HCT116 (cell line): ENCODE data around the gene ADAR. TPM values are rescaled to one million over a fixed set of nuclear protein-coding genes. Genes with fewer than 3 reads are reported as not detected.

Source experiments
- ATAC-seq: fragments of 200-7000 bp; cut with Tn5 transposase; 2 replicates; pipeline ENCODE4 v1.9.1; 2020; ENCODE audit warnings: mild to moderate bottlenecking, moderate library complexity
- BruUV-seq: library from RNA; stranded (reverse); fragments of 400-500 nt; replicated peaks from 2 replicates; lab custom pipeline; 2021; lab: Mats Ljungman, UMichigan
- CTCF ChIA-PET: fragments of 300-600 bp; sonication (Branson Sonifier 250); formaldehyde crosslinking; loops from one replicate; lab custom pipeline; 2021; ENCODE audit warnings: antibody characterized with exemption; lab: Charles Lee
- POLR2A ChIA-PET: fragments of 300-600, 350-600 bp; sonication (Branson Sonifier 250); formaldehyde crosslinking; loops from one replicate; lab custom pipeline; 2021; ENCODE audit warnings: antibody characterized with exemption; lab: Charles Lee
- RAD21 ChIA-PET, 2 experiments: fragments of 300-600 bp; sonication (Branson Sonifier 250); formaldehyde crosslinking; loops; one replicate each; lab custom pipeline; 2023; ENCODE audit warnings: low total read pairs in 2 of 2; ENCODE audit not compliant: uncharacterized antibody in 2 of 2, unreplicated experiment in 2 of 2, low non-redundant PET in 1 of 2; lab: Charles Lee
- DNase-seq: peaks from one replicate; pipeline ENCODE4 v3.0.0-alpha.2; 2010; ENCODE audit warnings: low read depth, low spot score
- H2AFZ ChIP-seq: fragments of 200-600 bp; shearing (Covaris generic), sonication (generic); 2 replicates; pipeline ENCODE4 v1.6.1; 2017; ENCODE audit warnings: low read depth, mixed run types, mixed read lengths, antibody characterized with exemption, low read length; ENCODE audit not compliant: poor library complexity, severe bottlenecking
- H3K27ac ChIP-seq: 2 replicates; pipeline ENCODE4 v1.5.1; 2012; ENCODE audit warnings: low read depth, low read length
- H3K27me3 ChIP-seq: fragments of 200-600 bp; sonication (generic); 2 replicates; pipeline ENCODE4 v1.6.1; 2016; ENCODE audit warnings: mixed run types, low read length, mixed read lengths; ENCODE audit not compliant: insufficient read depth
- H3K36me3 ChIP-seq, 2 experiments: fragments of 200-500 bp in 1 of 2; fragments of 200-600 bp in 1 of 2; sonication (Bioruptor generic) in 1 of 2; sonication (generic) in 1 of 2; 2 replicates each; pipeline versions ENCODE4 v1.5.1 to v1.6.1; 2014 to 2016; ENCODE audit warnings: low read length in 2 of 2, inconsistent platforms in 1 of 2, mixed read lengths in 1 of 2, mixed run types in 1 of 2; ENCODE audit not compliant: insufficient read depth in 2 of 2, control insufficient read depth in 1 of 2
- H3K4me1 ChIP-seq, 2 experiments: fragments of 200-600 bp in 1 of 2; sonication (generic) in 1 of 2; 2 replicates each; pipeline versions ENCODE4 v1.5.1 to v1.6.1; 2012 to 2017; ENCODE audit warnings: low read length in 2 of 2, inconsistent platforms in 1 of 2, mild to moderate bottlenecking in 1 of 2, mixed read lengths in 1 of 2, mixed run types in 1 of 2, moderate library complexity in 1 of 2; ENCODE audit not compliant: insufficient read depth in 2 of 2, control insufficient read depth in 1 of 2
- H3K4me2 ChIP-seq: fragments of 200-600 bp; sonication (generic); 2 replicates; pipeline ENCODE4 v1.6.1; 2017; ENCODE audit warnings: mixed run types, low read length, mixed read lengths
- H3K4me3 ChIP-seq, 2 experiments: fragments of 200-600 bp in 1 of 2; sonication (generic) in 1 of 2; replicated peaks in 1 of 2; 2 replicates each; pipeline ENCODE4 v1.5.1; 2011 to 2016; ENCODE audit warnings: low read length in 2 of 2, control low read depth in 1 of 2, low read depth in 1 of 2, mild to moderate bottlenecking in 1 of 2, mixed read lengths in 1 of 2, mixed run types in 1 of 2
- H3K79me2 ChIP-seq: fragments of 200-600 bp; sonication (generic); 2 replicates; pipeline ENCODE4 v1.6.1; 2017; ENCODE audit warnings: mild to moderate bottlenecking, mixed run types, low read length, moderate library complexity, mixed read lengths; ENCODE audit not compliant: insufficient read depth
- H3K9ac ChIP-seq: fragments of 200-600 bp; sonication (generic); 2 replicates; pipeline ENCODE4 v1.6.1; 2016; ENCODE audit warnings: low read length, mixed read lengths
- H3K9me2 ChIP-seq: fragments of 200-600 bp; sonication (generic), shearing (Covaris generic); 2 replicates; pipeline ENCODE4 v1.6.1; 2017; ENCODE audit warnings: mixed run types, mild to moderate bottlenecking, moderate library complexity; ENCODE audit not compliant: insufficient read depth
- H3K9me3 ChIP-seq, 2 experiments: fragments of 200-500 bp in 1 of 2; fragments of 200-600 bp in 1 of 2; sonication (Bioruptor generic) in 1 of 2; sonication (generic) in 1 of 2; 2 replicates each; pipeline ENCODE4 v1.6.1; 2014 to 2017; ENCODE audit warnings: low read length in 2 of 2, mixed read lengths in 2 of 2, inconsistent platforms in 1 of 2, low read depth in 1 of 2, mild to moderate bottlenecking in 1 of 2, mixed run types in 1 of 2, moderate library complexity in 1 of 2; ENCODE audit not compliant: control insufficient read depth in 1 of 2, insufficient read depth in 1 of 2
- H4K20me1 ChIP-seq: fragments of 200-600 bp; sonication (generic), shearing (Covaris generic); 2 replicates; pipeline ENCODE4 v1.6.1; 2017; ENCODE audit warnings: mixed run types, mild to moderate bottlenecking, moderate library complexity; ENCODE audit not compliant: insufficient read depth
- CBX3 ChIP-seq: IDR thresholded peaks from 2 replicates; pipeline ENCODE4 v1.6.1; 2012; ENCODE audit warnings: low read depth
- CEBPB ChIP-seq: IDR thresholded peaks from 2 replicates; pipeline ENCODE4 v1.6.1; 2012; ENCODE audit warnings: low read depth
- ELF1 ChIP-seq: IDR thresholded peaks from 2 replicates; pipeline ENCODE4 v1.6.1; 2012; ENCODE audit warnings: low read depth, borderline replicate concordance
- EZH2 ChIP-seq: fragments of 200-600 bp; sonication (generic); IDR thresholded peaks from 2 replicates; pipeline ENCODE4 v1.6.1; 2017; ENCODE audit warnings: antibody characterized with exemption, mixed run types
- EZH2phosphoT487 ChIP-seq: fragments of 200-600 bp; IDR thresholded peaks from 2 replicates; pipeline ENCODE4 v1.6.1; 2018; ENCODE audit warnings: antibody characterized with exemption, borderline replicate concordance
- POLR2A ChIP-seq: IDR thresholded peaks from 2 replicates; pipeline ENCODE4 v1.7.0; 2011; ENCODE audit warnings: borderline replicate concordance; ENCODE audit not compliant: insufficient read depth, insufficient read length; ENCODE audit errors: extremely low read depth
- POLR2AphosphoS5 ChIP-seq: IDR thresholded peaks from 2 replicates; pipeline ENCODE4 v1.6.1; 2011; ENCODE audit warnings: mild to moderate bottlenecking, low read depth, low read length, moderate library complexity
- RAD21 ChIP-seq: IDR thresholded peaks from 2 replicates; pipeline ENCODE4 v1.6.1; 2012; ENCODE audit warnings: low read depth, mild to moderate bottlenecking
- REST ChIP-seq: IDR thresholded peaks from 2 replicates; pipeline ENCODE4 v1.6.1; 2012; ENCODE audit warnings: low read depth
- SRF ChIP-seq: IDR thresholded peaks from 2 replicates; pipeline ENCODE4 v1.6.1; 2012; ENCODE audit warnings: low read depth
- TCF7L2 ChIP-seq: IDR thresholded peaks from 2 replicates; pipeline ENCODE4 v1.7.0; 2011; ENCODE audit warnings: borderline replicate concordance, inconsistent platforms; ENCODE audit not compliant: insufficient read depth, insufficient read length; ENCODE audit errors: extremely low read depth
- YY1 ChIP-seq: IDR thresholded peaks from 2 replicates; pipeline ENCODE4 v1.6.1; 2011; ENCODE audit warnings: low read length, low read depth, moderate library complexity, mild to moderate bottlenecking; ENCODE audit not compliant: insufficient replicate concordance; ENCODE audit errors: extremely low read depth
- ZFX ChIP-seq: fragments of 450-650 bp; IDR thresholded peaks from 2 replicates; pipeline ENCODE4 v1.6.1; 2017
- ZNF274 ChIP-seq: fragments of 200-500 bp; sonication (Bioruptor generic); IDR thresholded peaks from 2 replicates; pipeline ENCODE4 v1.6.1; 2014; ENCODE audit warnings: mild to moderate bottlenecking, low read depth, low read length, inconsistent platforms
- intact Hi-C: fragments of 100-400 bp; cut with micrococcal nuclease; formaldehyde crosslinking; loops from 2 replicates; pipeline ENCODE4 v1.10.0; 2022
- total RNA-seq: library from RNA; stranded (reverse); gene quantifications from one replicate; pipeline ENCODE4 v1.2.1, GENCODE V29; 2021; ENCODE audit not compliant: unreplicated experiment

Gene ADAR
- total RNA-seq, 1 experiment from 2014 or later, result 169 TPM

GRCh38 chr1:154548028-154548427 lies 60.0 kb downstream of the ADAR start:
- peaks cover 35 to 41% of the 10 kb centered on the region in 2 experiments; a peak in 3 of 4 replicates for H3K36me3 ChIP-seq
- RAD21 ChIA-PET, result no interaction called here

More at GRCh38 chr1:154548028-154548427, 60.0 kb downstream of the ADAR start:
- H3K79me2 ChIP-seq, result no peaks in the 10 kb centered on the region
- intact Hi-C loops, result loop anchor here (10.0 kb wide), 3 partner anchors 193 to 363 kb away; partner anchors contain the start of genes AQP10 and ATP8B2
- H3K9me2 ChIP-seq, result no peaks in the 10 kb centered on the region
- H3K4me3 ChIP-seq, result no peak overlapping the region
- H3K27me3 ChIP-seq, result no peaks in the 10 kb centered on the region
- no peak overlapping the region for H3K27ac ChIP-seq
- no peak overlapping the region for H3K9ac ChIP-seq
- no peaks in the 10 kb centered on the region for H4K20me1 ChIP-seq
- BruUV-seq, result no TSS peak
- no peaks in the 10 kb centered on the region for H3K9me3 ChIP-seq
- H3K4me1 ChIP-seq, result peaks cover 0 to 6% of the 10 kb centered on the region in 2 experiments; a peak in 2 of 4 replicates
- CTCF ChIA-PET, result no interaction called here
- no peak overlapping the region for H2AFZ ChIP-seq
- no peak for DNase-seq
- POLR2A ChIA-PET, result no interaction called here
- no peak overlapping the region for H3K4me2 ChIP-seq
- ATAC-seq, result no peak
- TF ChIP-seq SRF (no peak), EZH2 (no peak), CBX3 (no peak), TCF7L2 (no peak), CEBPB (no peak), YY1 (no peak), ELF1 (no peak), POLR2A (no peak), POLR2AphosphoS5 (no peak), ZNF274 (no peak), ZFX (no peak), REST (no peak), RAD21 (no peak), EZH2phosphoT487 (no peak)
